NCI-H146 treated with DMSO at 0.1 percent for 48 hours (cell line): ENCODE measurements around the gene DONSON.
A peak's percentile ranks its signal among the peaks of the same experiment; 100 is the strongest.

Experiments
- DNase-seq: peaks from one replicate; lab custom pipeline; 2025; ENCODE audit not compliant: unreplicated experiment; lab: John Stamatoyannopoulos, UW

The DONSON gene

DNA sequence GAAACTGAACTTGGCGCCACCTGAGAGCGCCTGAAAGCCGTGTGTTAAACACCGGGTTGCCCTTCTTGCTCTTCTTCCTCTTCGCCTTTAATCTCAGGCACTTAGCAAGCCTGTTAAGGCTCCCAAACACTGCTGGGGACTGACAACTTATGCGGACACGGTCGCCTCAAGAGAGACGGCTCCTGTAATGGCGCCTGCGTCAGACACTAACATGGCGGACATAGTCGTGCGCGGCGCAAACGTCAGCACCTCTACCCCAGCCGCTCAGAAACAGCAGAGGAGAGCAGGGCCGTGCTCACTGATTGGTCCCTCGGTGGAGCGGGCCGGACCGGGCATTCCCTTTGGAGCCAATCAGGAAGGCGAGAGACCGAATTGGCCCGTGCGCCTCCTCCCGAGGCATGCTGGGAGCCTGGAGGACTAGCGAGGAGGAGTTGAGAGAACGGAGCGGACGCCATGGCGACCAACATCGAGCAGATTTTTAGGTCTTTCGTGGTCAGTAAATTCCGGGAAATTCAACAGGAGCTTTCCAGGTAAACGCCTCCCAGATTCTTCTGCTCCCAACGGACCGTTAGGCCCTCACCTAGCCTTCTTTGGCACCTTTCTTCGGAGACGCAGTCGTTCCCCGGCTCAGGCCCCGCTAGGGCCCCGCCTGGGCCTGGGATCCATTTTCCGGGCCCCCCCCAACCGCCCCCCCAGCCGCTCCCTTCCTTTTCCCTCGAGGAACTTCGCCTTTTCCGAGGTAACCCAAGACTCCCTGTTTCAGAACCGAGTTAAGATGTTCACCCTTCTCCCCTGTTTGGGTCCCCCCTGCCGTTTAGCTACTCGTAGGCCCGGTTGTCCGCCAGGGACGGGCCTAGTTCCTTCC is 45.6 kb downstream of the DONSON start, which contains the start of gene SON:
SON (plus strand) TSS at position 399 of the 865 bp plus-strand sequence; CDS start at position 454, 55 bp downstream.
- DNase-seq, result peak; percentile 90

DNA sequence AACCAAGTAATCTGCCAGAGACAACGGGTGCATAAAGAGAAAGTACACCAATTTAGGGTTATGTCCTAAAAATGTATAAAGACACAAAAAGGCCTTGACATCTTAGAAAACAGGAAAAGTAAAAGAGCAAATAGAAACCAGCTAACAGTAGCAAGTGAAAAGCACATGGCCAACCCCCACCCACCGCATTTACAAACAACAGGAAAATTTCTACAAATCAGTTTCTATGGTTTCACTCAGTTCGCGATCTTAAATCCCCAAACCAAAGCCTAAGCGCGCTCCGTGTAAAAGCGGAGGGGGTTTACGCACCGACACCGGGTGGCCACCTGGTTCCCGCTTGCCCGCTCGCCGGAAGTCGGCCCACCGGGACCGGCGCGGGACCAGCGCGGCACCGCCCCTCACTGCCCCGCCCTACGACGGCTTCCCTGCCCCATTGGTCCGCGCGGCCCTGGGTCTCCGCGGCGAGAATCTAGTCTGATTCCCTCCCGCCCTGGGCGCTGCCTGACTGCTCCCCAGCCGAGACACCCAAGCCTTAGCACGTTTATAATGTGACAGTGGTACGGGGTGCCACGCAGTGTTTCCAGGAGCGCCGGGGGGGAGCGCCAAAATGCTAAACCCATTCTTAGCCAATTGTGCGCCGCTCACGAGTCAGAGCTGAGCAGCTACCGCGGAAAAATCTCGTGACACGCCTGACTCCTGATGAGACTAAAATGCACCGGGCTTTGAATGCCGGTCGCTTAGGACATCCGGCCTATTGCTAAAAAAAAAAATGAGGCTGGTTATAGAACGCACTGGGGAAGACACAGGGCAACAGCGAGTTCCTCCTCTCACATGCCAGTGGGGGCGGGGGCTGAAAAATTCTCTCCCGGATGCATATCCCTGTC is 46.5 kb downstream of the DONSON start, which contains the start of gene GART:
GART (minus strand) TSS at position 362 of the 884 bp plus-strand sequence. CDS start 2,802 bp downstream, outside the sequence.
- DNase-seq, result peak; percentile 47

DNA sequence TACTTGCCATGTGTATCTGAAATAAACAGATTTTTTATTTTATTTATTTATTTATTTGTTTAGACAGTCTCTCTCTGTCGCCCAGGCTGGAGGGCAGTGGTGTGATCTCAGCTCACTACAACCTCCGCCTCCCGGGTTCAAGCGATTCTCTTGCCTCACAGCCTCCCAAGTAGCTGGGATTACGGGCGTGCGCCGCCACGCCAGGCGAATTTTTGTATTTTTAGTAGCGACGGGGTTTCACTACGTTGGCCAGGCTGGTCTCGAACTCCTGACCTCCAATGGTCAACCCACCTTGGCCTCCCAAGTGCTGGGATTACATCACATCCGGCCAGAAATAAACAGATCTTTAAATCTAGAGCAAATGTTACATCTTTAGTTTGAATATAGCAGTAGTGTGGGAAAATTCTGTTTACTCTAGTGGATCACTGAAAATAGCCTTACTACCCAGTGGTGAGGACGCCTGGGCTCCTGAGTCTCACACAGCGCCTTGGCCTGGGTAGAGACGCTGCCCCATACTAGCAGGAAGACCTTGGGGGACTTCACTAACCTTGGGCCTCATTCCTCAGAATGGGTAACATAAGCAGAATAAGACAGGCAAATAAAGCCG is 47.3 kb downstream of the DONSON start:
- no peak for DNase-seq

DNA sequence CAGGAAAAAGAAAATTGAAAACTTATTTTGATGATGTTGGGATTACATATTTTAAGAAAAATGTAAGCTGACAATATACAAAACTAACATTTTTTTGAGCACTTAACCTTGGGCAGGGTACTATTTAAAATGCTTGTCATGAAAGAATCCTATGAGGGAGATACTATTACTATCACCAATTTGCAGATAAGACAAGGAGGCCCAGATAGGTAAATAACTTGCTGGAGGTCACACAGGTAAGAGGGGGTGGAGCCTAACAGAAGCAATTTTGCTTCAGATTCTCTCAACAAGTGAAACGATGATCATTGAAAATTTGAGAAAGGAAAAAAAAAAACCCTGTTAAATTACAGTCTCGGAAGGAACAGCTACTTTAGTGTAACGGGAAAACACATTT is 47.8 kb downstream of the DONSON start:
- no peak for DNase-seq

DNA sequence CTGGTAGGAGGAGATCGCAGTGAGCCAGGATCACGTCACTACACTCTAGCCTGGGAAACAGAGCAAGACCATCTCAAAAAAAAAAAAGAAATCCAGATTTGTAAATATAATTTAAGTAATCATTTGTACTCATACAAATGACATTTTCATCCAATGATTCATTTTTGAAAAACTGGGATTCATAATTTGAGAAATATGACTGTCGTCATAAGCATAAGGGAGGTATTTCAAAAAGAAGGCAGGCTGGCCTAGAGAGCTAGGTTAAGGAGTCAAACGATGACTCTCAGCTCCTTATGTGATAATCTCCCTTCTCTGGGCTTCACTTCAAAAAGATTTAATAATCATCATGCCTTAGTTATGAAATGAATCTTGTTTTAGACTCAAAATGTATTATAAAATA is 48.9 kb downstream of the DONSON start:
- DNase-seq, result no peak

DNA sequence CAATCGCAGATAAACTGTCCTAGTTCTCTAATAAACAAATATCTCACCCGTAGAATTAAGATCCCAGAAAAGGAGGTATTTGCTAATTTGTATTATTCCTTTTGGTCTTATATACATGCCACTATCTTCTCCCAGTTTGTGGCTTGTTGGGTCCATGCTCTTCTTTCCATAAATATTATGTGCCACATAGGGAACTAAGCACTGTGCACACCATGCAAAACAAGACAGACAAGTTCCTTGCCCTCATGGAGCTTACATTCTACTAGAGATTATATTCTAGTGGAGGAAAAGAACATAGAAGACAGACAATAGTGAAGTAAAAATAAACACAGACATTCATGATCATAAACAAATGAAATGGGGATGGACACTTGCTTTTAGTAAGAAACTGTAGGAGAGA is 51.3 kb downstream of the DONSON start:
- no peak for DNase-seq

DNA sequence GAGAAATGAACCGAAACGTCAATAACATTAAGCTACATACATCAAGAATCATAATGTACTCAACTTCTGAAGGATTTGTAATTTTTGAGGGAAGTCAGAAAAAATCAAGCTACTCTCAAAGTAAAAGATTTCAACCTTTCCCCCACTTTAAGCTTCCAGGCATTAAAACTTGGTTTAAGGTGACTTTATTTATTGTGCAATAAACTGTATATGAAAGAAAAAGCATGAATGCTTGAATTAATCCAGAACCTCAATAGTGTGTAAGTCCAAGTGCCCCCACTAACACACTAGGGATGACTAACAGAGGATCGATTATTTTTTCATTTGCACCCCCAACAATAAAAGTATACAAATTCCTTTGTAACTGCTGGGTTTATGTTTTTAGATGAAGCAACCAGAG is 57.5 kb downstream of the DONSON start:
- DNase-seq, result no peak
